GM12878 (cell line): ENCODE results near the gene KCNQ1. TPM values are rescaled to one million over a fixed set of nuclear protein-coding genes. Genes with fewer than 3 reads are reported as not detected.

ENCODE experiments used
- ATAC-seq: fragments of 200-7000 bp; cut with Tn5 transposase; 3 replicates; pipeline ENCODE4 v1.9.1; 2020; ENCODE audit warnings: mild to moderate bottlenecking, moderate library complexity
- BruUV-seq: library from RNA; stranded (reverse); fragments of 400-500 nt; replicated peaks from 2 replicates; lab custom pipeline; 2021; lab: Mats Ljungman, UMichigan
- CTCF ChIA-PET: fragments of 300-600 bp; sonication (Branson Sonifier 250); formaldehyde crosslinking; extraction: SDS; loops from one replicate; lab custom pipeline; 2021; ENCODE audit warnings: inconsistent platforms; lab: Yijun Ruan, JAX
- POLR2A ChIA-PET: fragments of 350-600 bp; formaldehyde crosslinking; extraction: SDS; loops from one replicate; lab custom pipeline; 2021; ENCODE audit warnings: inconsistent platforms; lab: Charles Lee
- RAD21 ChIA-PET: fragments of 300-600 bp; sonication (Branson Sonifier 250); formaldehyde crosslinking; loops from one replicate; lab custom pipeline; 2023; ENCODE audit warnings: antibody characterized with exemption; ENCODE audit not compliant: unreplicated experiment; lab: Charles Lee
- SMC1A ChIA-PET: fragments of 300-600 bp; sonication (Branson Sonifier 250); formaldehyde crosslinking; loops from one replicate; lab custom pipeline; 2023; ENCODE audit not compliant: unreplicated experiment, uncharacterized antibody; lab: Charles Lee
- DNase-seq: peaks from one replicate; pipeline ENCODE4 v3.0.0-alpha.2; 2011; ENCODE audit warnings: low read depth, low spot score
- FAIRE-seq: peaks from 3 replicates; lab custom pipeline; 2011; peaks lifted over from hg19 to GRCh38; lab: Jason Lieb, UNC
- H2AFZ ChIP-seq: 2 replicates; pipeline ENCODE4 v1.6.0; 2011; ENCODE audit warnings: low read depth, low read length, control low read depth; ENCODE audit not compliant: control insufficient read depth
- H3K27ac ChIP-seq: 2 replicates; pipeline ENCODE4 v1.5.1; 2011; ENCODE audit warnings: control low read depth; ENCODE audit not compliant: control insufficient read depth, insufficient read depth
- H3K27me3 ChIP-seq, 2 experiments: replicated peaks in 1 of 2; 2 replicates each; pipeline versions ENCODE4 v1.6.0 to v1.6.1; 2011; ENCODE audit warnings: low read length in 1 of 2; ENCODE audit not compliant: control insufficient read depth in 2 of 2, insufficient read depth in 2 of 2
- H3K36me3 ChIP-seq, 2 experiments: 2 replicates each; pipeline ENCODE4 v1.5.1; 2011; ENCODE audit warnings: low read length in 1 of 2; ENCODE audit not compliant: control insufficient read depth in 2 of 2, insufficient read depth in 2 of 2
- H3K4me1 ChIP-seq: 2 replicates; pipeline ENCODE4 v1.6.1; 2011; ENCODE audit warnings: mild to moderate bottlenecking, low read length, moderate library complexity, mixed read lengths; ENCODE audit not compliant: control insufficient read depth, insufficient read depth
- H3K4me2 ChIP-seq: 2 replicates; pipeline ENCODE4 v1.6.0; 2011; ENCODE audit warnings: control low read depth; ENCODE audit not compliant: control insufficient read depth, insufficient read depth
- H3K4me3 ChIP-seq: fragments of 200-600 bp; sonication (generic); 2 replicates; pipeline ENCODE4 v1.5.1; 2016
- H3K79me2 ChIP-seq: 2 replicates; pipeline ENCODE4 v1.6.0; 2011; ENCODE audit warnings: low read length; ENCODE audit not compliant: control insufficient read depth, insufficient read depth
- H3K9ac ChIP-seq: 2 replicates; pipeline ENCODE4 v1.8.0; 2011; ENCODE audit warnings: low read length, control low read depth, mixed read lengths; ENCODE audit not compliant: control insufficient read depth, insufficient read depth
- H3K9me3 ChIP-seq: replicated peaks from 3 replicates; pipeline ENCODE4 v1.5.1; 2011; ENCODE audit warnings: mild to moderate bottlenecking, low read length; ENCODE audit not compliant: control insufficient read depth, insufficient read depth
- H4K20me1 ChIP-seq: 2 replicates; pipeline ENCODE4 v1.6.0; 2011; ENCODE audit not compliant: control insufficient read depth, insufficient read depth
- IKZF2 ChIP-seq, 2 experiments: fragments of 450-650 bp; IDR thresholded peaks; 2 replicates each; pipeline ENCODE4 v1.6.1; 2017; ENCODE audit warnings: mild to moderate bottlenecking in 2 of 2, moderate library complexity in 2 of 2
- RUNX3 ChIP-seq: IDR thresholded peaks from 2 replicates; pipeline ENCODE4 v1.6.1; 2012; ENCODE audit warnings: low read length, inconsistent platforms
- SMAD1 ChIP-seq: fragments of 450-650 bp; IDR thresholded peaks from 2 replicates; pipeline ENCODE4 v1.6.1; 2018; ENCODE audit warnings: mild to moderate bottlenecking, low read depth; ENCODE audit not compliant: partially characterized antibody
- SMAD5 ChIP-seq: IDR thresholded peaks from 2 replicates; pipeline ENCODE4 v1.6.1; 2016; ENCODE audit warnings: antibody characterized with exemption, low read depth
- SP1 ChIP-seq: IDR thresholded peaks from one replicate; pipeline ENCODE4 v1.6.1; 2011; ENCODE audit warnings: low read depth, low read length
- ZNF274 ChIP-seq: IDR thresholded peaks from one replicate; pipeline ENCODE4 v1.8.0; 2011; ENCODE audit not compliant: insufficient read length, insufficient read depth
- WGBS: methylation state at CpG from one replicate; pipeline ENCODE4 v1.1.6; 2016; ENCODE audit warnings: low lambda C conversion rate; ENCODE audit not compliant: insufficient replicate concordance, insufficient coverage; ENCODE audit errors: missing lambda C conversion rate; 5-methylcytosine and 5-hydroxymethylcytosine counted together
- in situ Hi-C: fragments of 300-500 bp; cut with MboI; formaldehyde crosslinking; loops from 9 replicates; pipeline ENCODE4 v1.14.3; 2018; ENCODE audit warnings: mixed read lengths
- intact Hi-C: fragments of 100-400 bp; cut with micrococcal nuclease; formaldehyde crosslinking; loops from one replicate; pipeline ENCODE4 v1.14.2; 2022; ENCODE audit not compliant: unreplicated experiment
- polyA plus RNA-seq, 11 experiments: library from polyadenylated mRNA; depleted of rRNA in 4 of 11; unstranded in 6 of 11; stranded (reverse) in 5 of 11; fragments of >200 nt; fragmentation: Nextera tagmentation in 4 of 11; fragmentation: Illumina TruSeq in 1 of 11; extraction: Ambion mirVana in 4 of 11; extraction: Trizol in 1 of 11; gene quantifications; 1 replicate in 1 of 11; 2 replicates in 10 of 11; pipeline versions ENCODE4 v1.2.1 to v1.2.3, GENCODE V29; 2011 to 2016; ENCODE audit warnings: inconsistent platforms in 2 of 11, missing spikeins in 2 of 11, low read depth in 1 of 11
- total RNA-seq, 4 experiments: library from RNA; depleted of rRNA in 3 of 4; stranded (reverse); fragments of >200 nt in 3 of 4; fragmentation: Illumina TruSeq in 1 of 4; extraction: Trizol in 1 of 4; gene quantifications; 2 replicates each; pipeline versions ENCODE4 v1.2.1 to v1.2.3, GENCODE V29; 2013 to 2021
- TF ChIP-seq, protein P1 (sequence below): fragments of 450-650 bp; IDR thresholded peaks from 2 replicates; pipeline ENCODE4 v1.6.1; 2018; ENCODE audit warnings: mild to moderate bottlenecking, low read depth, moderate library complexity; ENCODE audit not compliant: partially characterized antibody
- TF ChIP-seq, protein P2 (sequence below): IDR thresholded peaks from 2 replicates; pipeline ENCODE4 v1.6.1; 2012; ENCODE audit warnings: mild to moderate bottlenecking, low read depth, low read length

The KCNQ1 gene
- total and polyA plus RNA-seq, 10 of the 15 experiments (the other 5 are each of a cell fraction or from before 2014, with no cell fraction given), result 0.03 to 0.15 (median 0.12) TPM; not detected in 7

DNA sequence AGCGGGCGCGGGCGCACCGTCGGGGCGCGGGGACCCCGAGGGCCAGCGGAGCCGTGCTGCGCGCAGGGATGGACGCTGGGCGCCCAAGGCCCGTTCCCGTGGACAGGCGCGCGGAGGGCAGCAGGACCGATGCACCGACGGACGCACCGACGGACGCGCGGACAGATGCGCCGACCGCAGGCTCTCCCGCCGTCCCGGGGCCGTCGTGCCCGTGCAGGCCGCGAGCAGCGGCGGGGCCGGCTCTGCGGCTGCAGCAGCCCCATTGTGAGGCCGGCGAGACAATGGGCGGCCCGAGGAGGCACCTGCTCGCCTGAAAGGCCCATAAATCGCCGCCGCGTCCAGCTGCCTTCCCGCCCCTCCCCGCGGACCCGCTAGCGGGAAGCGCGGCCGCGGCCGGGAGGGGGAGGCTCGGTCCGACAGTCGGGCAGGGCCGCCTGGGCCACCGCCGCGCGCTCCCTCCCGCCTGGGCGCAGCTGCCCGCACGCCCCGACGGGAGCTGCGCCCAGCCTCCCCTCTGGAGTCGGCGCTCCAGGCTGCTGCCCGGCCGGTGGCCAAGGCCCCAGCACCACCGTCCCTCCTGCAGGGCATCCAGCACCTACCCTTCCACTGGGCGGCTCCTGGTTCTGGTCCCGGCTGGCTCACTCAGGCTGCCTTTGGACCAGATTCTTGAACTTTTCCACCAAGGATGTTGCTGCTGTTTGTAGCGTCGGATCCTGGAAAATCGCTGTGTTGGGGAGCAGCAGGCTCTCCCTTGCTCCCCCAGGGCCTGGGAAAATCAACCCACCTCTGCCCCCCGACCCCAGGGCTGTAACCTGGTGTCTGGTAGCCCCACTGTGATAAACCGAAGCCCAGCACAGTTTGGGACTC is 425.0 kb downstream of the KCNQ1 start:
- no peaks in the 10 kb centered on the region; the same call in 2 of the 3 replicates for H3K9me3 ChIP-seq
- H3K79me2 ChIP-seq, result no peaks in the 10 kb centered on the region
- ChIA-PET CTCF (no interaction called here), RAD21 (no interaction called here), SMC1A (no interaction called here), POLR2A (no interaction called here)
- no TSS peak for BruUV-seq
- no peaks in the 10 kb centered on the region for H3K36me3 ChIP-seq
- no peak overlapping the region for H3K4me2 ChIP-seq
- no peaks in the 10 kb centered on the region for H3K4me1 ChIP-seq
- peaks cover 2 to 5% of the 10 kb centered on the region in 2 experiments; a peak in 2 of 4 replicates for H3K27me3 ChIP-seq
- DNase-seq, result no peak
- no peak overlapping the region for H2AFZ ChIP-seq
- in situ Hi-C loops, result no loop called here
- no peaks in the 10 kb centered on the region for H4K20me1 ChIP-seq
- ATAC-seq, result no peak
- TF ChIP-seq, protein P1, sequence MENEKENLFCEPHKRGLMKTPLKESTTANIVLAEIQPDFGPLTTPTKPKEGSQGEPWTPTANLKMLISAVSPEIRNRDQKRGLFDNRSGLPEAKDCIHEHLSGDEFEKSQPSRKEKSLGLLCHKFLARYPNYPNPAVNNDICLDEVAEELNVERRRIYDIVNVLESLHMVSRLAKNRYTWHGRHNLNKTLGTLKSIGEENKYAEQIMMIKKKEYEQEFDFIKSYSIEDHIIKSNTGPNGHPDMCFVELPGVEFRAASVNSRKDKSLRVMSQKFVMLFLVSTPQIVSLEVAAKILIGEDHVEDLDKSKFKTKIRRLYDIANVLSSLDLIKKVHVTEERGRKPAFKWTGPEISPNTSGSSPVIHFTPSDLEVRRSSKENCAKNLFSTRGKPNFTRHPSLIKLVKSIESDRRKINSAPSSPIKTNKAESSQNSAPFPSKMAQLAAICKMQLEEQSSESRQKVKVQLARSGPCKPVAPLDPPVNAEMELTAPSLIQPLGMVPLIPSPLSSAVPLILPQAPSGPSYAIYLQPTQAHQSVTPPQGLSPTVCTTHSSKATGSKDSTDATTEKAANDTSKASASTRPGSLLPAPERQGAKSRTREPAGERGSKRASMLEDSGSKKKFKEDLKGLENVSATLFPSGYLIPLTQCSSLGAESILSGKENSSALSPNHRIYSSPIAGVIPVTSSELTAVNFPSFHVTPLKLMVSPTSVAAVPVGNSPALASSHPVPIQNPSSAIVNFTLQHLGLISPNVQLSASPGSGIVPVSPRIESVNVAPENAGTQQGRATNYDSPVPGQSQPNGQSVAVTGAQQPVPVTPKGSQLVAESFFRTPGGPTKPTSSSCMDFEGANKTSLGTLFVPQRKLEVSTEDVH, result no peak
- TF ChIP-seq, protein P2, sequence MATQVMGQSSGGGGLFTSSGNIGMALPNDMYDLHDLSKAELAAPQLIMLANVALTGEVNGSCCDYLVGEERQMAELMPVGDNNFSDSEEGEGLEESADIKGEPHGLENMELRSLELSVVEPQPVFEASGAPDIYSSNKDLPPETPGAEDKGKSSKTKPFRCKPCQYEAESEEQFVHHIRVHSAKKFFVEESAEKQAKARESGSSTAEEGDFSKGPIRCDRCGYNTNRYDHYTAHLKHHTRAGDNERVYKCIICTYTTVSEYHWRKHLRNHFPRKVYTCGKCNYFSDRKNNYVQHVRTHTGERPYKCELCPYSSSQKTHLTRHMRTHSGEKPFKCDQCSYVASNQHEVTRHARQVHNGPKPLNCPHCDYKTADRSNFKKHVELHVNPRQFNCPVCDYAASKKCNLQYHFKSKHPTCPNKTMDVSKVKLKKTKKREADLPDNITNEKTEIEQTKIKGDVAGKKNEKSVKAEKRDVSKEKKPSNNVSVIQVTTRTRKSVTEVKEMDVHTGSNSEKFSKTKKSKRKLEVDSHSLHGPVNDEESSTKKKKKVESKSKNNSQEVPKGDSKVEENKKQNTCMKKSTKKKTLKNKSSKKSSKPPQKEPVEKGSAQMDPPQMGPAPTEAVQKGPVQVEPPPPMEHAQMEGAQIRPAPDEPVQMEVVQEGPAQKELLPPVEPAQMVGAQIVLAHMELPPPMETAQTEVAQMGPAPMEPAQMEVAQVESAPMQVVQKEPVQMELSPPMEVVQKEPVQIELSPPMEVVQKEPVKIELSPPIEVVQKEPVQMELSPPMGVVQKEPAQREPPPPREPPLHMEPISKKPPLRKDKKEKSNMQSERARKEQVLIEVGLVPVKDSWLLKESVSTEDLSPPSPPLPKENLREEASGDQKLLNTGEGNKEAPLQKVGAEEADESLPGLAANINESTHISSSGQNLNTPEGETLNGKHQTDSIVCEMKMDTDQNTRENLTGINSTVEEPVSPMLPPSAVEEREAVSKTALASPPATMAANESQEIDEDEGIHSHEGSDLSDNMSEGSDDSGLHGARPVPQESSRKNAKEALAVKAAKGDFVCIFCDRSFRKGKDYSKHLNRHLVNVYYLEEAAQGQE, result no peak
- no peak for TF ChIP-seq RUNX3
- TF ChIP-seq SP1, result no peak
- TF ChIP-seq SMAD1, result no peak
- no peak for TF ChIP-seq SMAD5
- no peak for TF ChIP-seq ZNF274
- TF ChIP-seq IKZF2 (IDR thresholded peaks at IDR 0.05), result no peak
- no peak overlapping the region for H3K4me3 ChIP-seq
- H3K27ac ChIP-seq, result no peak overlapping the region
- 65% methylated on average over 60 of the region's 90 CpGs for WGBS
- intact Hi-C loops, result no loop called here
- no peak for FAIRE-seq
- no peak overlapping the region for H3K9ac ChIP-seq
